ENCODE data around the gene LAMTOR1.
A peak's percentile ranks its signal among the peaks of the same experiment; 100 is the strongest.

LAMTOR1 gene

GRCh38 chr11:72081821-72082453, 21.2 kb downstream of the LAMTOR1 start:
- Mint-ChIP-seq H3K27me3 (ENCODE audit: low read depth) (no peaks in the 10 kb centered on the region), H3K36me3 (ENCODE audit: low read depth) (peaks cover 11% of the 10 kb centered on the region), H3K4me3 (peak overlapping the region; percentile 95), H3K4me1 (ENCODE audit: low read depth) (peaks cover 41% of the 10 kb centered on the region), H3K9me3 (no peaks in the 10 kb centered on the region), H3K27ac (peak overlapping the region; percentile 93)

- Mint-ChIP-seq H3K36me3 (ENCODE audit: low read depth) (peaks cover 12% of the 10 kb centered on the region), H3K27ac (peak overlapping the region; percentile 93), H3K9me3 (no peaks in the 10 kb centered on the region), H3K27me3 (ENCODE audit: low read depth) (no peaks in the 10 kb centered on the region), H3K4me1 (ENCODE audit: low read depth) (peaks cover 42% of the 10 kb centered on the region), H3K4me3 (peak overlapping the region; percentile 95)
These were observed 21.9 kb downstream of the LAMTOR1 start for GRCh38 chr11:72081184-72081644.

- peak within 1 kb of the TSS; percentile 95 for H3K4me3 Mint-ChIP-seq
- peak within 1 kb of the TSS; percentile 93 for H3K27ac Mint-ChIP-seq
- H3K36me3 Mint-ChIP-seq (ENCODE audit: low read depth): peaks cover 11% of the 10 kb centered on the region
- peaks cover 42% of the 10 kb centered on the region for H3K4me1 Mint-ChIP-seq (ENCODE audit: low read depth)
- no peaks in the 10 kb centered on the region for H3K9me3 Mint-ChIP-seq
- no peaks in the 10 kb centered on the region for H3K27me3 Mint-ChIP-seq (ENCODE audit: low read depth)
These were observed 22.5 kb downstream of the LAMTOR1 start, which contains the start of the genes LRRC51 and NUMA1 for GRCh38 chr11:72080326-72081183. TSS of gene LRRC51 (plus strand) at chr11:72080850. CDS start at chr11:72089084, 8,234 bp downstream. TSS of gene NUMA1 (minus strand) at chr11:72080542. CDS start at chr11:72035943, 44,599 bp downstream.

- Mint-ChIP-seq H3K27ac (peak overlapping the region; percentile 93), H3K36me3 (ENCODE audit: low read depth) (peaks cover 15% of the 10 kb centered on the region), H3K4me1 (ENCODE audit: low read depth) (peaks cover 48% of the 10 kb centered on the region), H3K27me3 (ENCODE audit: low read depth) (no peaks in the 10 kb centered on the region), H3K4me3 (peak overlapping the region; percentile 95), H3K9me3 (no peaks in the 10 kb centered on the region)
These were observed 23.2 kb downstream of the LAMTOR1 start for GRCh38 chr11:72079819-72080325.

- H3K27me3 Mint-ChIP-seq (ENCODE audit: low read depth): no peaks in the 10 kb centered on the region
- peaks cover 15% of the 10 kb centered on the region for H3K36me3 Mint-ChIP-seq (ENCODE audit: low read depth)
- peak overlapping the region; percentile 27 for H3K27ac Mint-ChIP-seq
- H3K4me1 Mint-ChIP-seq (ENCODE audit: low read depth): peaks cover 48% of the 10 kb centered on the region
- H3K9me3 Mint-ChIP-seq: no peaks in the 10 kb centered on the region
- peak overlapping the region; percentile 75 for H3K4me3 Mint-ChIP-seq
These were observed 24.6 kb downstream of the LAMTOR1 start for GRCh38 chr11:72078477-72078876.

GRCh38 chr11:72075756-72076155, 27.3 kb downstream of the LAMTOR1 start:
- no peaks in the 10 kb centered on the region for H3K27me3 Mint-ChIP-seq (ENCODE audit: low read depth)
- H3K9me3 Mint-ChIP-seq: no peaks in the 10 kb centered on the region
- H3K36me3 Mint-ChIP-seq (ENCODE audit: low read depth): peaks cover 14% of the 10 kb centered on the region
- peaks cover 51% of the 10 kb centered on the region for H3K4me1 Mint-ChIP-seq (ENCODE audit: low read depth)
- no peak overlapping the region for H3K27ac Mint-ChIP-seq
- no peak overlapping the region for H3K4me3 Mint-ChIP-seq

- H3K27ac Mint-ChIP-seq: peak overlapping the region; percentile 49
- H3K9me3 Mint-ChIP-seq: no peaks in the 10 kb centered on the region
- H3K4me3 Mint-ChIP-seq: no peak overlapping the region
- peaks cover 51% of the 10 kb centered on the region for H3K4me1 Mint-ChIP-seq (ENCODE audit: low read depth)
- no peaks in the 10 kb centered on the region for H3K27me3 Mint-ChIP-seq (ENCODE audit: low read depth)
- peaks cover 13% of the 10 kb centered on the region for H3K36me3 Mint-ChIP-seq (ENCODE audit: low read depth)
These were observed 28.0 kb downstream of the LAMTOR1 start for GRCh38 chr11:72075109-72075508.

- Mint-ChIP-seq H3K4me3 (no peak overlapping the region), H3K27ac (no peak overlapping the region), H3K9me3 (no peaks in the 10 kb centered on the region), H3K27me3 (ENCODE audit: low read depth) (no peaks in the 10 kb centered on the region), H3K4me1 (ENCODE audit: low read depth) (peaks cover 53% of the 10 kb centered on the region), H3K36me3 (ENCODE audit: low read depth) (peaks cover 28% of the 10 kb centered on the region)
These were observed 30.7 kb downstream of the LAMTOR1 start for GRCh38 chr11:72072348-72072747.

- no peaks in the 10 kb centered on the region for H3K9me3 Mint-ChIP-seq
- H3K27ac Mint-ChIP-seq: peak overlapping the region; percentile 11
- H3K4me1 Mint-ChIP-seq (ENCODE audit: low read depth): peaks cover 50% of the 10 kb centered on the region
- peaks cover 26% of the 10 kb centered on the region for H3K36me3 Mint-ChIP-seq (ENCODE audit: low read depth)
- H3K27me3 Mint-ChIP-seq (ENCODE audit: low read depth): no peaks in the 10 kb centered on the region
- no peak overlapping the region for H3K4me3 Mint-ChIP-seq
These were observed 32.6 kb downstream of the LAMTOR1 start for GRCh38 chr11:72070491-72070890.

GRCh38 chr11:72069787-72070251, 33.3 kb downstream of the LAMTOR1 start:
- H3K27ac Mint-ChIP-seq: peak overlapping the region; percentile 75
- no peaks in the 10 kb centered on the region for H3K9me3 Mint-ChIP-seq
- peaks cover 45% of the 10 kb centered on the region for H3K4me1 Mint-ChIP-seq (ENCODE audit: low read depth)
- H3K27me3 Mint-ChIP-seq (ENCODE audit: low read depth): no peaks in the 10 kb centered on the region
- peaks cover 23% of the 10 kb centered on the region for H3K36me3 Mint-ChIP-seq (ENCODE audit: low read depth)
- H3K4me3 Mint-ChIP-seq: no peak overlapping the region

- H3K27me3 Mint-ChIP-seq (ENCODE audit: low read depth): no peaks in the 10 kb centered on the region
- no peak overlapping the region for H3K4me3 Mint-ChIP-seq
- H3K4me1 Mint-ChIP-seq (ENCODE audit: low read depth): peaks cover 45% of the 10 kb centered on the region
- H3K36me3 Mint-ChIP-seq (ENCODE audit: low read depth): peaks cover 23% of the 10 kb centered on the region
- H3K9me3 Mint-ChIP-seq: no peaks in the 10 kb centered on the region
- peak overlapping the region; percentile 75 for H3K27ac Mint-ChIP-seq
These were observed 33.9 kb downstream of the LAMTOR1 start for GRCh38 chr11:72069200-72069599.

- Mint-ChIP-seq H3K36me3 (ENCODE audit: low read depth) (peaks cover 27% of the 10 kb centered on the region), H3K27me3 (ENCODE audit: low read depth) (no peaks in the 10 kb centered on the region), H3K9me3 (no peaks in the 10 kb centered on the region), H3K4me1 (ENCODE audit: low read depth) (peaks cover 40% of the 10 kb centered on the region), H3K27ac (no peak overlapping the region), H3K4me3 (no peak overlapping the region)
These were observed 35.4 kb downstream of the LAMTOR1 start for GRCh38 chr11:72067676-72068075.

- peaks cover 37% of the 10 kb centered on the region for H3K4me1 Mint-ChIP-seq (ENCODE audit: low read depth)
- H3K27ac Mint-ChIP-seq: no peak overlapping the region
- H3K27me3 Mint-ChIP-seq (ENCODE audit: low read depth): no peaks in the 10 kb centered on the region
- peaks cover 27% of the 10 kb centered on the region for H3K36me3 Mint-ChIP-seq (ENCODE audit: low read depth)
- H3K4me3 Mint-ChIP-seq: no peak overlapping the region
- no peaks in the 10 kb centered on the region for H3K9me3 Mint-ChIP-seq
These were observed 35.8 kb downstream of the LAMTOR1 start for GRCh38 chr11:72067266-72067665.

GRCh38 chr11:72066855-72067254, 36.2 kb downstream of the LAMTOR1 start:
- no peak overlapping the region for H3K27ac Mint-ChIP-seq
- H3K36me3 Mint-ChIP-seq (ENCODE audit: low read depth): peaks cover 29% of the 10 kb centered on the region
- no peak overlapping the region for H3K4me3 Mint-ChIP-seq
- H3K9me3 Mint-ChIP-seq: no peaks in the 10 kb centered on the region
- peaks cover 33% of the 10 kb centered on the region for H3K4me1 Mint-ChIP-seq (ENCODE audit: low read depth)
- no peaks in the 10 kb centered on the region for H3K27me3 Mint-ChIP-seq (ENCODE audit: low read depth)
